HCT116 (cell line): ENCODE results near the gene RHOH. TPM values are rescaled to one million over a fixed set of nuclear protein-coding genes. Genes with fewer than 3 reads are reported as not detected.
A peak's percentile ranks its signal among the peaks of the same experiment; 100 is the strongest.

Experiments used
- ATAC-seq: fragments of 200-7000 bp; cut with Tn5 transposase; 2 replicates; pipeline ENCODE4 v1.9.1; 2020; ENCODE audit warnings: mild to moderate bottlenecking, moderate library complexity
- Bru-seq: library from RNA; stranded (reverse); fragments of 400-500 nt; gene quantifications from one replicate; lab custom pipeline; 2021; lab: Mats Ljungman, UMichigan
- BruChase-seq, 2 experiments: library from RNA; stranded (reverse); fragments of 400-500 nt; gene quantifications; one replicate each; lab custom pipeline; 2021; lab: Mats Ljungman, UMichigan
- BruUV-seq: library from RNA; stranded (reverse); fragments of 400-500 nt; replicated peaks from 2 replicates; lab custom pipeline; 2021; lab: Mats Ljungman, UMichigan
- CTCF ChIA-PET: fragments of 300-600 bp; sonication (Branson Sonifier 250); formaldehyde crosslinking; loops from one replicate; lab custom pipeline; 2021; ENCODE audit warnings: antibody characterized with exemption; lab: Charles Lee
- POLR2A ChIA-PET: fragments of 300-600, 350-600 bp; sonication (Branson Sonifier 250); formaldehyde crosslinking; loops from one replicate; lab custom pipeline; 2021; ENCODE audit warnings: antibody characterized with exemption; lab: Charles Lee
- RAD21 ChIA-PET, 2 experiments: fragments of 300-600 bp; sonication (Branson Sonifier 250); formaldehyde crosslinking; loops; one replicate each; lab custom pipeline; 2023; ENCODE audit warnings: low total read pairs in 2 of 2; ENCODE audit not compliant: uncharacterized antibody in 2 of 2, unreplicated experiment in 2 of 2, low non-redundant PET in 1 of 2; lab: Charles Lee
- DNase-seq: peaks from one replicate; pipeline ENCODE4 v3.0.0-alpha.2; 2010; ENCODE audit warnings: low read depth, low spot score
- H2AFZ ChIP-seq: fragments of 200-600 bp; shearing (Covaris generic), sonication (generic); 2 replicates; pipeline ENCODE4 v1.6.1; 2017; ENCODE audit warnings: low read depth, mixed run types, mixed read lengths, antibody characterized with exemption, low read length; ENCODE audit not compliant: poor library complexity, severe bottlenecking
- H3K27ac ChIP-seq: 2 replicates; pipeline ENCODE4 v1.5.1; 2012; ENCODE audit warnings: low read depth, low read length
- H3K27me3 ChIP-seq: fragments of 200-600 bp; sonication (generic); 2 replicates; pipeline ENCODE4 v1.6.1; 2016; ENCODE audit warnings: mixed run types, low read length, mixed read lengths; ENCODE audit not compliant: insufficient read depth
- H3K36me3 ChIP-seq, 2 experiments: fragments of 200-500 bp in 1 of 2; fragments of 200-600 bp in 1 of 2; sonication (Bioruptor generic) in 1 of 2; sonication (generic) in 1 of 2; 2 replicates each; pipeline versions ENCODE4 v1.5.1 to v1.6.1; 2014 to 2016; ENCODE audit warnings: low read length in 2 of 2, inconsistent platforms in 1 of 2, mixed read lengths in 1 of 2, mixed run types in 1 of 2; ENCODE audit not compliant: insufficient read depth in 2 of 2, control insufficient read depth in 1 of 2
- H3K4me1 ChIP-seq, 2 experiments: fragments of 200-600 bp in 1 of 2; sonication (generic) in 1 of 2; 2 replicates each; pipeline versions ENCODE4 v1.5.1 to v1.6.1; 2012 to 2017; ENCODE audit warnings: low read length in 2 of 2, inconsistent platforms in 1 of 2, mild to moderate bottlenecking in 1 of 2, mixed read lengths in 1 of 2, mixed run types in 1 of 2, moderate library complexity in 1 of 2; ENCODE audit not compliant: insufficient read depth in 2 of 2, control insufficient read depth in 1 of 2
- H3K4me2 ChIP-seq: fragments of 200-600 bp; sonication (generic); 2 replicates; pipeline ENCODE4 v1.6.1; 2017; ENCODE audit warnings: mixed run types, low read length, mixed read lengths
- H3K4me3 ChIP-seq, 2 experiments: fragments of 200-600 bp in 1 of 2; sonication (generic) in 1 of 2; replicated peaks in 1 of 2; 2 replicates each; pipeline ENCODE4 v1.5.1; 2011 to 2016; ENCODE audit warnings: low read length in 2 of 2, control low read depth in 1 of 2, low read depth in 1 of 2, mild to moderate bottlenecking in 1 of 2, mixed read lengths in 1 of 2, mixed run types in 1 of 2
- H3K79me2 ChIP-seq: fragments of 200-600 bp; sonication (generic); 2 replicates; pipeline ENCODE4 v1.6.1; 2017; ENCODE audit warnings: mild to moderate bottlenecking, mixed run types, low read length, moderate library complexity, mixed read lengths; ENCODE audit not compliant: insufficient read depth
- H3K9ac ChIP-seq: fragments of 200-600 bp; sonication (generic); 2 replicates; pipeline ENCODE4 v1.6.1; 2016; ENCODE audit warnings: low read length, mixed read lengths
- H3K9me2 ChIP-seq: fragments of 200-600 bp; sonication (generic), shearing (Covaris generic); 2 replicates; pipeline ENCODE4 v1.6.1; 2017; ENCODE audit warnings: mixed run types, mild to moderate bottlenecking, moderate library complexity; ENCODE audit not compliant: insufficient read depth
- H3K9me3 ChIP-seq, 2 experiments: fragments of 200-500 bp in 1 of 2; fragments of 200-600 bp in 1 of 2; sonication (Bioruptor generic) in 1 of 2; sonication (generic) in 1 of 2; 2 replicates each; pipeline ENCODE4 v1.6.1; 2014 to 2017; ENCODE audit warnings: low read length in 2 of 2, mixed read lengths in 2 of 2, inconsistent platforms in 1 of 2, low read depth in 1 of 2, mild to moderate bottlenecking in 1 of 2, mixed run types in 1 of 2, moderate library complexity in 1 of 2; ENCODE audit not compliant: control insufficient read depth in 1 of 2, insufficient read depth in 1 of 2
- H4K20me1 ChIP-seq: fragments of 200-600 bp; sonication (generic), shearing (Covaris generic); 2 replicates; pipeline ENCODE4 v1.6.1; 2017; ENCODE audit warnings: mixed run types, mild to moderate bottlenecking, moderate library complexity; ENCODE audit not compliant: insufficient read depth
- CBX3 ChIP-seq: IDR thresholded peaks from 2 replicates; pipeline ENCODE4 v1.6.1; 2012; ENCODE audit warnings: low read depth
- CTCF ChIP-seq, 3 experiments: fragments of 200-600 bp in 1 of 3; sonication (generic) in 1 of 3; IDR thresholded peaks in 2 of 3; conservative IDR thresholded peaks in 1 of 3; 2 replicates each; pipeline ENCODE4 v1.5.1; 2012 to 2017; ENCODE audit warnings: low read depth in 2 of 3, low read length in 2 of 3, antibody characterized with exemption in 1 of 3, borderline replicate concordance in 1 of 3, control low read depth in 1 of 3, mild to moderate bottlenecking in 1 of 3, mixed read lengths in 1 of 3, mixed run types in 1 of 3, moderate library complexity in 1 of 3; ENCODE audit not compliant: insufficient read depth in 1 of 3
- EGR1 ChIP-seq: IDR thresholded peaks from 2 replicates; pipeline ENCODE4 v1.6.1; 2012; ENCODE audit warnings: low read depth
- ELF1 ChIP-seq: IDR thresholded peaks from 2 replicates; pipeline ENCODE4 v1.6.1; 2012; ENCODE audit warnings: low read depth, borderline replicate concordance
- EZH2 ChIP-seq: fragments of 200-600 bp; sonication (generic); IDR thresholded peaks from 2 replicates; pipeline ENCODE4 v1.6.1; 2017; ENCODE audit warnings: antibody characterized with exemption, mixed run types
- EZH2phosphoT487 ChIP-seq: fragments of 200-600 bp; IDR thresholded peaks from 2 replicates; pipeline ENCODE4 v1.6.1; 2018; ENCODE audit warnings: antibody characterized with exemption, borderline replicate concordance
- JUND ChIP-seq: IDR thresholded peaks from 2 replicates; pipeline ENCODE4 v1.6.1; 2012
- MAX ChIP-seq: IDR thresholded peaks from 2 replicates; pipeline ENCODE4 v1.6.1; 2012
- RAD21 ChIP-seq: IDR thresholded peaks from 2 replicates; pipeline ENCODE4 v1.6.1; 2012; ENCODE audit warnings: low read depth, mild to moderate bottlenecking
- SRF ChIP-seq: IDR thresholded peaks from 2 replicates; pipeline ENCODE4 v1.6.1; 2012; ENCODE audit warnings: low read depth
- TCF7L2 ChIP-seq: IDR thresholded peaks from 2 replicates; pipeline ENCODE4 v1.7.0; 2011; ENCODE audit warnings: borderline replicate concordance, inconsistent platforms; ENCODE audit not compliant: insufficient read depth, insufficient read length; ENCODE audit errors: extremely low read depth
- YY1 ChIP-seq: IDR thresholded peaks from 2 replicates; pipeline ENCODE4 v1.6.1; 2011; ENCODE audit warnings: low read length, low read depth, moderate library complexity, mild to moderate bottlenecking; ENCODE audit not compliant: insufficient replicate concordance; ENCODE audit errors: extremely low read depth
- ZBTB33 ChIP-seq: IDR thresholded peaks from 2 replicates; pipeline ENCODE4 v1.6.1; 2011; ENCODE audit warnings: mild to moderate bottlenecking, low read length, moderate library complexity; ENCODE audit not compliant: insufficient replicate concordance; ENCODE audit errors: extremely low read depth
- ZNF274 ChIP-seq: fragments of 200-500 bp; sonication (Bioruptor generic); IDR thresholded peaks from 2 replicates; pipeline ENCODE4 v1.6.1; 2014; ENCODE audit warnings: mild to moderate bottlenecking, low read depth, low read length, inconsistent platforms
- intact Hi-C: fragments of 100-400 bp; cut with micrococcal nuclease; formaldehyde crosslinking; loops from 2 replicates; pipeline ENCODE4 v1.10.0; 2022
- long read RNA-seq: library from polyadenylated mRNA; unstranded; transcript quantifications from one replicate; pipeline ENCODE4 v2.0.0, GENCODE V29; 2021; ENCODE audit not compliant: unreplicated experiment
- polyA plus RNA-seq: library from polyadenylated mRNA; unstranded; fragments of >200 nt; gene quantifications from 2 replicates; pipeline ENCODE4 v1.2.1, GENCODE V29; 2012; ENCODE audit warnings: missing spikeins
- total RNA-seq: library from RNA; stranded (reverse); gene quantifications from one replicate; pipeline ENCODE4 v1.2.1, GENCODE V29; 2021; ENCODE audit not compliant: unreplicated experiment
- TF ChIP-seq, protein P1 (sequence below): IDR thresholded peaks from 2 replicates; pipeline ENCODE4 v1.6.1; 2012
- TF ChIP-seq, protein P2 (sequence below): IDR thresholded peaks from 2 replicates; pipeline ENCODE4 v1.6.1; 2012; ENCODE audit warnings: low read depth

RHOH gene
- total RNA-seq = 0.74 TPM
- 0.01 and 0.03 TPM in 2 replicates for polyA plus RNA-seq
- Bru-seq, nascent RNA = percentile 13 among the genes with signal in this experiment
- percentile 20 among the genes with signal in this experiment for BruChase-seq, experiment 1, labeled RNA remaining after a 6-hour chase
- BruChase-seq, experiment 2, labeled RNA remaining after a 2-hour chase = percentile 14 among the genes with signal in this experiment
- long read RNA-seq = 0 reads

- no peaks in the 10 kb centered on the region for H3K9me3 ChIP-seq
- H3K4me1 ChIP-seq = no peaks in the 10 kb centered on the region
- CTCF ChIA-PET = no interaction called here
- no peak within 1 kb of the TSS for H3K27ac ChIP-seq
- H2AFZ ChIP-seq = no peak within 1 kb of the TSS
- H3K79me2 ChIP-seq = no peaks in the 10 kb centered on the region
- intact Hi-C loops = no loop called here
- no peaks in the 10 kb centered on the region for H3K9me2 ChIP-seq
- POLR2A ChIA-PET = no interaction called here
- TF ChIP-seq EGR1 = no peak
- TF ChIP-seq ELF1 = no peak
- TF ChIP-seq, protein P1, sequence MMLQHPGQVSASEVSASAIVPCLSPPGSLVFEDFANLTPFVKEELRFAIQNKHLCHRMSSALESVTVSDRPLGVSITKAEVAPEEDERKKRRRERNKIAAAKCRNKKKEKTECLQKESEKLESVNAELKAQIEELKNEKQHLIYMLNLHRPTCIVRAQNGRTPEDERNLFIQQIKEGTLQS = no peak
- no peak for TF ChIP-seq ZBTB33
- TF ChIP-seq EZH2 = no peak
- TF ChIP-seq CBX3 = no peak
- TF ChIP-seq CTCF (IDR thresholded peaks at IDR 0.05 in 2 of 3, conservative IDR thresholded peaks at IDR 0.05 in 1 of 3; ENCODE audit: borderline replicate concordance in 1 of 3, insufficient read depth in 1 of 3, low read depth in 2 of 3, low read length in 2 of 3) = no peak
- TF ChIP-seq YY1 = no peak
- no peak for TF ChIP-seq JUND
- TF ChIP-seq SRF = no peak
- TF ChIP-seq, protein P2, sequence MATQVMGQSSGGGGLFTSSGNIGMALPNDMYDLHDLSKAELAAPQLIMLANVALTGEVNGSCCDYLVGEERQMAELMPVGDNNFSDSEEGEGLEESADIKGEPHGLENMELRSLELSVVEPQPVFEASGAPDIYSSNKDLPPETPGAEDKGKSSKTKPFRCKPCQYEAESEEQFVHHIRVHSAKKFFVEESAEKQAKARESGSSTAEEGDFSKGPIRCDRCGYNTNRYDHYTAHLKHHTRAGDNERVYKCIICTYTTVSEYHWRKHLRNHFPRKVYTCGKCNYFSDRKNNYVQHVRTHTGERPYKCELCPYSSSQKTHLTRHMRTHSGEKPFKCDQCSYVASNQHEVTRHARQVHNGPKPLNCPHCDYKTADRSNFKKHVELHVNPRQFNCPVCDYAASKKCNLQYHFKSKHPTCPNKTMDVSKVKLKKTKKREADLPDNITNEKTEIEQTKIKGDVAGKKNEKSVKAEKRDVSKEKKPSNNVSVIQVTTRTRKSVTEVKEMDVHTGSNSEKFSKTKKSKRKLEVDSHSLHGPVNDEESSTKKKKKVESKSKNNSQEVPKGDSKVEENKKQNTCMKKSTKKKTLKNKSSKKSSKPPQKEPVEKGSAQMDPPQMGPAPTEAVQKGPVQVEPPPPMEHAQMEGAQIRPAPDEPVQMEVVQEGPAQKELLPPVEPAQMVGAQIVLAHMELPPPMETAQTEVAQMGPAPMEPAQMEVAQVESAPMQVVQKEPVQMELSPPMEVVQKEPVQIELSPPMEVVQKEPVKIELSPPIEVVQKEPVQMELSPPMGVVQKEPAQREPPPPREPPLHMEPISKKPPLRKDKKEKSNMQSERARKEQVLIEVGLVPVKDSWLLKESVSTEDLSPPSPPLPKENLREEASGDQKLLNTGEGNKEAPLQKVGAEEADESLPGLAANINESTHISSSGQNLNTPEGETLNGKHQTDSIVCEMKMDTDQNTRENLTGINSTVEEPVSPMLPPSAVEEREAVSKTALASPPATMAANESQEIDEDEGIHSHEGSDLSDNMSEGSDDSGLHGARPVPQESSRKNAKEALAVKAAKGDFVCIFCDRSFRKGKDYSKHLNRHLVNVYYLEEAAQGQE = no peak
- TF ChIP-seq ZNF274 = no peak
- TF ChIP-seq TCF7L2 = no peak
- no peak for TF ChIP-seq RAD21
- TF ChIP-seq EZH2phosphoT487 = no peak
- TF ChIP-seq MAX = no peak
- no peaks in the 10 kb centered on the region for H3K36me3 ChIP-seq
- no peak for DNase-seq
- H3K27me3 ChIP-seq = no peaks in the 10 kb centered on the region
- no peaks in the 10 kb centered on the region for H4K20me1 ChIP-seq
- no peak within 1 kb of the TSS for H3K9ac ChIP-seq
- H3K4me2 ChIP-seq = no peak within 1 kb of the TSS
- ATAC-seq = no peak
- H3K4me3 ChIP-seq = no peak within 1 kb of the TSS
- BruUV-seq = no TSS peak
- RAD21 ChIA-PET = no interaction called here
Observed at GRCh38 chr4:40196724-40197281, at the start of gene RHOH. RHOH (plus strand) TSS chr4:40197031; CDS start chr4:40243387, 46,356 bp downstream.
